Activated T-cell treated with anti-CD3 and anti-CD28 coated beads, Interleukin-2, amount 50 U/mL, for 72 hours (primary cell): ENCODE measurements around the gene RASA3. TPM values are rescaled to one million over a fixed set of nuclear protein-coding genes. Genes with fewer than 3 reads are reported as not detected.

Experiments
- ATAC-seq, 2 donors: fragments of 150-1000 bp; cut with Tn5 transposase; replicated peaks in 1 of 2; 2 replicates each; pipeline ENCODE4 v1.10.0; 2021; ENCODE audit warnings: moderate library complexity in 2 of 2, mild to moderate bottlenecking in 1 of 2
- DNase-seq, 2 donors: peaks; one replicate each; pipeline ENCODE4 v3.0.0; 2021 to 2022; ENCODE audit warnings: mixed read lengths in 1 of 2
- H3K27ac Mint-ChIP-seq: one replicate; pipeline ENCODE4 v1.8.0; 2022; ENCODE audit warnings: mild to moderate bottlenecking, moderate library complexity, mixed read lengths
- H3K27me3 Mint-ChIP-seq: one replicate; pipeline ENCODE4 v1.8.0; 2022; ENCODE audit warnings: low read depth, mixed read lengths
- H3K36me3 Mint-ChIP-seq, 2 donors: one replicate each; pipeline ENCODE4 v1.8.0; 2022; ENCODE audit warnings: mixed read lengths in 2 of 2, mild to moderate bottlenecking in 1 of 2; ENCODE audit not compliant: insufficient read depth in 2 of 2
- H3K4me1 Mint-ChIP-seq: one replicate; pipeline ENCODE4 v1.8.0; 2022; ENCODE audit warnings: low read depth, mixed read lengths
- H3K4me3 Mint-ChIP-seq, 2 donors: one replicate each; pipeline ENCODE4 v1.8.0; 2022; ENCODE audit warnings: mild to moderate bottlenecking in 2 of 2, mixed read lengths in 2 of 2, moderate library complexity in 2 of 2
- H3K9me3 Mint-ChIP-seq, 2 donors: one replicate each; pipeline ENCODE4 v1.8.0; 2022; ENCODE audit warnings: mixed read lengths in 2 of 2
- total RNA-seq, 2 donors: library from RNA; stranded (reverse); gene quantifications; one replicate each; pipeline ENCODE4 v1.2.3, GENCODE V29; 2022

Gene RASA3
- total RNA-seq, 2 donors from 2014 or later, result 39.2 to 48.9 TPM

DNA sequence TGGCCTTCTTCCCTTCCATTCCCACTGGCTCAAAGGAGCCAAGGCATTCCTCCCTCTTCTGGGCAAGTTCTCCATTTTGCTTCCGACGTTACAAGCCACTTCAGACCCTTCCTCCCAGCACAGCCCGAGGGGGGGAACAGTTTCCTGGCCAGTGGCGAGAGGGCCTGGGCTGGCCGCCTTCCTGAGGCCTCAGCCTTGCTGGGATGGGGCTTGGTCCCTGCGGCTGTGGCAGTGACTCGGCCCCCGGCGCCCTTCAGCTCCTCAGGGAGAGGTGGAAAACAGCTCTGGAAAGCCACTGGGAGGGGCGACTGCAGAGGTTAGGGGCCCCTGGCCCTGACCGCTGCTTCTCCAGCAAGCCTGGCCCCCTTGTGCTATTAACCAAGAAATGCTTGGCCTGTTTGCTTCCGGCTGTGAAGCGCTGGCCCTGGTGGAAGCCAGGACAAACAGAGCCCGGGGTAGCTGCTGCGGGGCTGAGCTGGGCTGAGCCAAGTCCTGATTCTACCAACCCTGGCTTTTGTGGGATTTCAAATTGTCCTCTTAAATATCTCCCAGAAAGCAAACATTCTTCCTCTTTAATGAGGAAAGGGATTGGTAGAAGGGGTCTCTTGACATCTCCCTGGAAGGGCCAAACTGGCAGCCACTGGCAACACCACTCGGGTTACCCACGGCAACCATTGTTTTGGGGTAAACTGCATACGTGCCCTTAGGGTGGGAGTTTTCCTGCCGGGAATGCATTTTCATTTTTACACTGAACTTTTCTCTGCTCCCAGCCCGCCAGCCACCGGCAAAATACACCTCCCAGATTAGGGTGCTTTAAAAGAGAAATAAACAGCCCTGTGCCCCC, 197.2 kb downstream of the RASA3 start:
- Mint-ChIP-seq H3K4me3 (no peak overlapping the region), H3K4me1 (peaks cover 13% of the 10 kb centered on the region), H3K27me3 (peaks cover 14% of the 10 kb centered on the region), H3K9me3 (no peaks in the 10 kb centered on the region), H3K36me3 (no peaks in the 10 kb centered on the region), H3K27ac (no peak overlapping the region)
- DNase-seq, result no peak
- no peak for ATAC-seq

DNA sequence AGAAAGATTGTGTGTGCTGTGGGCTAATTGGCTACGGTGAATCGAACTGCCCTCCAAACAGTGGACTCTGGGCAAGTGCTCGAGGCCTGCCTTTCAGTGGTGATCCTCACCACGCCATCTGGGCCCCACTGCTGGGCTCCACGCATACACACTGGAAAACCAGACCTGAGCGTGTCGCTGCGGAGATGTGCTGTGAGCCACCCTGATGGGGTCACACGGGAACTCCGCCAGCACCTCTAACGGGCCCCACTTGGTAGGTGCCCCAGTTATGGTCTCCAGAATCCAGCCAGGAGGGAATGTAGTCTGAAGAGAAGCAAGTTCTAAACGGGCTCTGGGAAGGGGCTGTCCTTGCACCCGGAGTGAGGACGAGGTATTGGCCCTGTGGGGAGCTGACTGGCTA, 197.8 kb downstream of the RASA3 start:
- DNase-seq, result no peak
- Mint-ChIP-seq H3K9me3 (no peaks in the 10 kb centered on the region), H3K4me3 (no peak overlapping the region), H3K36me3 (no peaks in the 10 kb centered on the region), H3K27ac (no peak overlapping the region), H3K4me1 (peaks cover 13% of the 10 kb centered on the region), H3K27me3 (peaks cover 14% of the 10 kb centered on the region)
- no peak for ATAC-seq

DNA sequence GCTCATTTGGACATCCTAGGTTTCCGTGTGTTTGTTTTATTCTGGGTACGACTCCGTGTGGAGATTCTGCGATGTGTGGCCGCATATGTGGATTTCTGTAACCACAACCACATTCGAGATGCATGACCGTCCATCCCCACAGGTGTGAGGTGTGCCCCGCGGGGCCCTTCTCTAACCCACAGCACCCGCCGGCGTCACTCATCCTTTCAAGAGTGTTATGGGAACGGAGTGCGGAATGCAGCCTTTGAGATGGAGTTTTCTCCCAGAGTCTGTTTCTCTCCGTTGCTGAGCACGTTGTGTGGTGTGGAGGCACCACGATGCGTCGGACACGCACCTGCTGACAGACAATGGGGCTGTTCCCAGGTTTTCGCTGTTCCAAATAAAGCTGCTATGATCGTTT, 198.5 kb downstream of the RASA3 start:
- no peak overlapping the region for H3K4me3 Mint-ChIP-seq
- H3K36me3 Mint-ChIP-seq, result no peaks in the 10 kb centered on the region
- H3K4me1 Mint-ChIP-seq, result peaks cover 13% of the 10 kb centered on the region
- H3K27ac Mint-ChIP-seq, result no peak overlapping the region
- DNase-seq (no peak), ATAC-seq (no peak)
- no peaks in the 10 kb centered on the region for H3K9me3 Mint-ChIP-seq
- peaks cover 14% of the 10 kb centered on the region for H3K27me3 Mint-ChIP-seq

GRCh38 chr13:113931841-113932459, 200.5 kb downstream of the RASA3 start:
- DNase-seq (no peak), ATAC-seq (no peak)
- H3K4me1 Mint-ChIP-seq, result peaks cover 13% of the 10 kb centered on the region
- no peaks in the 10 kb centered on the region for H3K36me3 Mint-ChIP-seq
- peaks cover 27% of the 10 kb centered on the region for H3K27me3 Mint-ChIP-seq
- no peak overlapping the region for H3K4me3 Mint-ChIP-seq
- H3K9me3 Mint-ChIP-seq, result no peaks in the 10 kb centered on the region
- H3K27ac Mint-ChIP-seq, result no peak overlapping the region

- H3K27me3 Mint-ChIP-seq, result peaks cover 29% of the 10 kb centered on the region
- peaks cover 13% of the 10 kb centered on the region for H3K4me1 Mint-ChIP-seq
- no peaks in the 10 kb centered on the region for H3K9me3 Mint-ChIP-seq
- DNase-seq, result peak in 1 of 2 donors; percentile 67
- no peak overlapping the region for H3K27ac Mint-ChIP-seq
- peak overlapping the region in 1 of 2 donors; percentile 52 for H3K4me3 Mint-ChIP-seq
- H3K36me3 Mint-ChIP-seq, result no peaks in the 10 kb centered on the region
- peak in 1 of 2 donors; percentile 86 for ATAC-seq
Observed at GRCh38 chr13:113930671-113931637, 201.5 kb downstream of the RASA3 start.

DNA sequence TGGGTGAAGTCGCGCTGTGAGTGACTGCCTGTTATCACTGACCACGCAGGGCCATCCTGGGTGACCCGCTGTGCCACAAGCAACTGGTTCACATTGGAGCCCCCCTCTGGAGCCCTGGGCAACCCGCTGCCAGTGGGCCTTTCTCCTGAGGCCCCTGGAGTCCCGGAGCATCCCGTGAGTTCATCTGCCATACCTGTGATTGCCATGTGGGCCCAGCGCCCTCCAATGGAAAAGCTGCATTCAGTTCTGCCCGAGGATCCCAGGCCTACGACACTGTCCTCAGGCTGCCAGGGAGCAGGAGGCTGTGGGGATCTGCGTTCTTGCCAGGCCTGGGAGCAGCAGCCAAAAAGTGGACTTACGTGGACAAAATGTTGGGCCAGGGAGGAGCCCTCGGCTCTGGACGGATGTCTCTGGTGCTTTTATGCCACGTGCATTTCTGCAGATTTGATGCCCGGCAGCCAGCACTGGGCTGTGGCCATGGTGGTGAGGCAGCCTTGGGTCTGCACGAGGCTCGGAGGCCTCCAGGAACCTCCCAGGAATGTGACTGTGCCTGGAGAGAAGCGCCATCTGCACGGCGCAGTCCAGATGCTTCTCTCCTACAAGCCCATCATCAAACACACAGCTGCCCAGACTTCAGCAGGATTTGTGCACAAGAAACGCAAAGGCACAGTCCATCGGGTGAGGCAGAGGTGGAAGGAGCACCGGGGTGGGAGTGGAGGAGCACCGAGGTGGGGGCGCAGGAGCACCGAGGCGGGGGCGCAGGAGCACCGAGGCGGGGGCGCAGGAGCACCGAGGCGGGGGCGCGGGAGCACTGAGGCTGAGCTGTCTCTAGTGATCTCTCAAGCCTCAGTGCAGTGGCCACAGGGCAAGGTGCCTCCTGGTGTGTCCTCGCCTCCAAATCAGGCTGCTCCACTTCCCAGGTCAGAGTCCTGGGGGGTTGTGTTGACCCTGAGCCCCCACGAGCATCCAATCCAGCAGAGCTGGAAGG, 202.5 kb downstream of the RASA3 start:
- H3K4me1 Mint-ChIP-seq, result peaks cover 13% of the 10 kb centered on the region
- peaks cover 36% of the 10 kb centered on the region for H3K27me3 Mint-ChIP-seq
- ATAC-seq (no peak), DNase-seq (no peak)
- no peaks in the 10 kb centered on the region for H3K9me3 Mint-ChIP-seq
- H3K4me3 Mint-ChIP-seq, result no peak overlapping the region
- H3K36me3 Mint-ChIP-seq, result no peaks in the 10 kb centered on the region
- H3K27ac Mint-ChIP-seq, result no peak overlapping the region

DNA sequence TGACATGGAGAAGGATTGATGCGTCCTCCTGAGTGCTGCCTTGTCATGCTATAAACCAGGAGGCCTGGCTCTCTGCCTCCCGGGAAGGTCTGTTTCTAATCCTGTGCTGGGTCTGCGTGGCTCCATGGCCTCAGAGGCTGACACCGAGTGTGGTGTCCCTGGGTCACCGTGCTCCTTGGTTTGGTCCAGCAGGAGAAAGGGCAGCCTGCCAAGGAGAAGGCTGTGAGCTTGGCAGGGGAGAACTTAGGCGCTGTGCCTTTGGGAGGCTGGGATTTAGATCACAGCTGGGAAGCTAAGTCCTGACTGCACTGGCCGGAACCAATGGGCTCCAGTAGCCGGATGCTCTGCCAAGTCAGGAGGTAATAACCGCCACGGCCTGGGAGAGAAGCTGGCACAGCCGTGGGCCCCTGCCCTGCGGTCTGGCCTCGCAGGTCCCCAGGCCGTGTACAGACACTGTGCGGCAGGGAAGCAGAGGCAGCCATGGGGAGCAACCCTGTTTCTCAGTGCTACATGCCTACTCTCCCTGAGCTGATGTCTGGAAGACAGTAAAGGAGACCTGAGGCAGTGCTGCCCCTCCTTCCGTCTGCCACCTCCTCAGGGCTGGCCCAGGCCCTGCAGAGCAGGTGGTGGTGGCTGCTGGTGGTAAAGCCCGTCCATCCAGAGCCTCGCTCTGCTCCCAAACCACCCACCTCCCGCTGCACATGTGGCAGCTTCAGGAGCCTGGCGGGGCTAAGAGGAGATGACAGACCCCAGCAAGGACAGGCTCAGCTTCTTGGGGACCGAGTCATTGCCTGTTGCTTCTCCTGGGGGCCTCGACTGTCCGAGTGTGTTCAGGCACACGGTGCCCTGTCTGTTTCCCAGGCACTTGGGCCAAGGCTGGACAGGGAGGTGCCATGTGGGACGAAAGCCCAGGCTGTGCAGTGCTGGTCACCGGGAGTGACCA, 203.5 kb downstream of the RASA3 start:
- no peak overlapping the region for H3K4me3 Mint-ChIP-seq
- H3K9me3 Mint-ChIP-seq, result no peaks in the 10 kb centered on the region
- ATAC-seq (no peak), DNase-seq (no peak)
- peaks cover 40% of the 10 kb centered on the region for H3K27me3 Mint-ChIP-seq
- no peaks in the 10 kb centered on the region for H3K36me3 Mint-ChIP-seq
- peaks cover 13% of the 10 kb centered on the region for H3K4me1 Mint-ChIP-seq
- no peak overlapping the region for H3K27ac Mint-ChIP-seq

Other genes starting within 250 kb of the RASA3 start
- gene C13orf46, start 158.5 kb downstream of the RASA3 start, total RNA-seq, result 1 to 10 TPM; 4.6 to 6.9 TPM
- 1 to 10 TPM in 1 of 2 donors, under 1 TPM in 1; 0.36 to 1.1 TPM for gene CFAP97D2, start 46.6 kb upstream of the RASA3 start, total RNA-seq
- 10 to 100 TPM; 75.1 to 99.4 TPM for gene CDC16, start 102.3 kb upstream of the RASA3 start, total RNA-seq
- gene UPF3A, start 149.0 kb upstream of the RASA3 start, total RNA-seq, result 10 to 100 TPM; 66.4 to 81.5 TPM
- gene CHAMP1, start 181.9 kb upstream of the RASA3 start, total RNA-seq, result 10 to 100 TPM; 39.4 to 42.3 TPM